ENCODE data around the gene METRN.

METRN gene

GRCh38 chr16:677316-678190, 37.4 kb upstream of the METRN start:
- no peak for DNase-seq (ENCODE audit: low spot score)

DNA sequence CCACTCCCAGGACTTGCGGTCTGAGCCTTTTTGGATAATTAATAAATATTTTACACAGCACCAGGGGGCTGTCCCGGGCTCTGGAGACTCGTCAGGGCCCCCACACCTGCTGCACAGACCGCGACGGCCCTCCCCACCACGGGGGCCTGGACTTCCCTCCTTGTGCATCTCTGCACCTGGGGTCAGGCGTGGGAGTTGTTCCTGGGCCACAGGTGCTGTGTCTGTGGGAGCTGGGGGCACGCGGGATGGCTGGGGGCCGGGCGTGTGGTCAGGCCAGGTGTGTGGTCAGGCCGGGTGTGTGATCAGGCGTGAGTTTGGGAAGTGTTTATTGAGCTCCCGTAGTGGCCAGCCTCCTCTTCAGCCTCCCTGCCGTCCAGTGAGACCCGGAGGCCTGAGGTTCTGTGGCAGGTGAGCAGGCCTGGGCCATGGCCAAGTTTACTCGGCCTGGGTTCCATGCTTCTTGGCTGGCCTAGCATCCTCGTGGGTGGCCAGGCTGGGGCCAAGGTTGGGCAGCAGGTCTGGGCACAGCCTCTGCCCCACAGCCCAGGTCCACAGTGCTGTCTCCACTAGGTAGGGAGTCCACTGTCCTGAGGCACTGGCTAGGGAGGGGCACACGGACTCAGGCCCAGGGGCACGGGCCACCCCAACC, 36.6 kb upstream of the METRN start:
- DNase-seq (ENCODE audit: low spot score): no peak

DNA sequence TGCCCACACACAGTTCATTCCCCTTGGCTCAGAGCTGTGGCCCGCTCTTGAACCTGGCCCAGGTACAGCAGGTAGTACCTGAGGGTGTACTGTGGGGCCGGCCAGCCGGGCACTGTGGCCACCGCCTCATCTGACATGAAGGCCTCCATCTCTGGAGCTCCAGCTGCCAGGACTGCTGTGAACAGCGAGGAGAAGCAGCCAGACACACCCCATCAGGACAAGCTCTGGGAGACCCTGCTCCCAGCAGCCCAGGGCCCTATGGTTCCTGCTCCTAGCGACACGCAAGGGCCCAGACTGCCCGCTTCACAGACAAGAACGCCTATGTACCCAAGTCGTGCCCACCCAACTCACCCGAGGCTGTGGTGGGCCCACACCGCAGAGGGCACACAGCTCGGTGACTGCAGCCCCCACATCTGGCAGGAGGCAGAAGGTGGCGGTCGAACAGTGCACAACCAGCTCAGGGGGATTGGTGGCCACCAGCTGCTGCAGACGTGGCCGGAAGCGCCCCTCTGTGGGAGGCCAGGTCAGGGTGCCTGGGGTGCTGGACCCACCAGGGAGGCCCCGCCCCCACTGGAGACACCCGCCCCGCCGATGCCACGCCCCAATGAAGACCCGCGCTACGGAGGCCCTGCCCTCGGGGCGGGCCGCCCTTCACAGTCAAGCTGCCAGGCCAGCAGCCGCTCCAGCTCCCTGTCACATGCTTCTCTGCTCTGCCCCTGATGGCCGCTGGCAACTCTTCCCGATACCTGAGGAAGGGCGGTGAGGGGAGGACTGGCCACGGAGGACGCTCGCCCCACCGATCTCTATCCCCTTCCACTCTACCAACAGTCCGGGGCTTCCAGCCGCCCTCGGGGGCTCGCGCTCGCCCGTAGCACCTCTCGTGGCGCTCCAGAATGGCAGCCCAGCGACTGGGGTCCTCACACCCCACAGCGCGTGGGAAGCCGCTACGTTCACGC, 35.8 kb upstream of the METRN start:
- DNase-seq (ENCODE audit: low spot score): peak; percentile 51

DNA sequence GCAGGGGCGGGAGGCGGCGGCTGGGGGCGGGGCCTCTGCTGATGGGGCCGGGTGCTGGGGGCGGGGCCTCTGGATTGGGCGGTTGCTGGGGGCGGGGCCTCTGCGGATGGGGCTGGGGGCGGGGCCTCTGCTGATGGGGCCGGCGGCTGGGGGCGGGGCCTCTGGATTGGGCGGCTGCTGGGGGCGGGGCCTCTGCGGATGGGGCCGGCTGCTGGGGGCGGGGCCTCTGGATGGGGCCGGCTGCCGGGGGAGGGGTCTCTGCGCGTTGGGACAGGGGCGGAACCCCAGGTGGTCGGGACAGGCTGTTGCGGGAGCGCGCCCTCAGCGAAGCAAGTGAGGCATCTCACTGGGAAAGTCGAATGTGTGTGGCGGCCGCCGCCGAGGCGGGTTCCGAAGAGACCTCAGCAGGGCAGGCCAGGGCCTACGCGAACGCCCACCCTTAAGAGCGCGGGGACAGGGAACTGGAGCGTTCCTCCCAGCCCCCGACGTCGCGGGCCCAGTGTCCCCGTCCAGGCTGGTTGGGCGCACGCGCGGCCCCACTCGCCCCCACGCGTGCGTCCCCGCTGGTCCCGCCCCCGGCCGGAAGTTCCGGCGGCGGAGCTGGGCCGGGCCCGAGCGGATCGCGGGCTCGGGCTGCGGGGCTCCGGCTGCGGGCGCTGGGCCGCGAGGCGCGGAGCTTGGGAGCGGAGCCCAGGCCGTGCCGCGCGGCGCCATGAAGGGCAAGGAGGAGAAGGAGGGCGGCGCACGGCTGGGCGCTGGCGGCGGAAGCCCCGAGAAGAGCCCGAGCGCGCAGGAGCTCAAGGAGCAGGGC, 34.9 kb upstream of the METRN start, which contains the start of gene STUB1:
TSS of gene STUB1 (plus strand) at position 597 of the 811 bp plus-strand sequence. CDS start at position 713, 116 bp downstream.
- peak; percentile 88 for DNase-seq (ENCODE audit: low spot score)

GRCh38 chr16:680625-680945, 34.3 kb upstream of the METRN start:
- no peak for DNase-seq (ENCODE audit: low spot score)

DNA sequence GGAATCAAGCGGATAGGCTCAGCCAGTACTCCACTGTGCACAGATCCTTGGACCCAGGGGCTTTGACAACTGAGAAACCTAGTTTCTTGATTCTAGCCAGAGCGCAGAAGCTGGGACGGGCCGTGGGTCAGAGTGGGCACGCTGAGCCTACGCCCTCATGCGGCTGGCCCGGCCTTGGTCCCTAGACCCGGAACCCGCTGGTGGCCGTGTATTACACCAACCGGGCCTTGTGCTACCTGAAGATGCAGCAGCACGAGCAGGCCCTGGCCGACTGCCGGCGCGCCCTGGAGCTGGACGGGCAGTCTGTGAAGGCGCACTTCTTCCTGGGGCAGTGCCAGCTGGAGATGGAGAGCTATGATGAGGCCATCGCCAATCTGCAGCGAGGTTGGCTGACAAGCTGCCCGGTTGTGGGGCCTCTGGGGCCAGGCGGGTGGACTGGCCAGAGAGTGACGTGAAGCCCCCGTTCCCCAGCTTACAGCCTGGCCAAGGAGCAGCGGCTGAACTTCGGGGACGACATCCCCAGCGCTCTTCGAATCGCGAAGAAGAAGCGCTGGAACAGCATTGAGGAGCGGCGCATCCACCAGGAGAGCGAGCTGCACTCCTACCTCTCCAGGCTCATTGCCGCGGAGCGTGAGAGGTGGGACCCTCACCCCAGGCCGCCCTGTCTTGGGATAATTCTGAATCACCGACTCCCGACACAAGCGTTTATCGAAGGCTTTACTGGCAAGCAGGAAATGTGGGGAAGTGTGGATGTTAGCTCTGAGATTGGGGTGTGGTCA, 33.8 kb upstream of the METRN start:
- peak; percentile 32 for DNase-seq (ENCODE audit: low spot score)

DNA sequence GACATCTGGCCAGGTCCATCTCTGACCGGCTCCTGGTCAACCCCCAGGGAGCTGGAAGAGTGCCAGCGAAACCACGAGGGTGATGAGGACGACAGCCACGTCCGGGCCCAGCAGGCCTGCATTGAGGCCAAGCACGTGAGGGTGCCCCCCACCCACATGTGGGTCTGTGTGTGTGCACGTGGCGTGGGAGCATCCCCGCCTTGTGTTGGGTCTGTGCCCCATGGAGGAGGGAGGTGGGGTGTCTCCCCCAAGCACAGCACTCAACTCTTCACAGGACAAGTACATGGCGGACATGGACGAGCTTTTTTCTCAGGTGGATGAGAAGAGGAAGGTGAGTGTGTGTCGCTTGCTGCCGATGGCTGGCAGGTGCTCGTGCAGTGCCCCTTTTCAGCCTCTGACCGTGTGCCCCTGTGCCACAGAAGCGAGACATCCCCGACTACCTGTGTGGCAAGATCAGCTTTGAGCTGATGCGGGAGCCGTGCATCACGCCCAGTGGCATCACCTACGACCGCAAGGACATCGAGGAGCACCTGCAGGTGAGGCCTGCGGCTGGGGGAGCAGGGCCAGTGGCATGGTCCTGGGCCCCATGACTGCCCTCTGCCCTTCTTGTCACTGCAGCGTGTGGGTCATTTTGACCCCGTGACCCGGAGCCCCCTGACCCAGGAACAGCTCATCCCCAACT, 33.0 kb upstream of the METRN start:
- DNase-seq (ENCODE audit: low spot score): no peak

DNA sequence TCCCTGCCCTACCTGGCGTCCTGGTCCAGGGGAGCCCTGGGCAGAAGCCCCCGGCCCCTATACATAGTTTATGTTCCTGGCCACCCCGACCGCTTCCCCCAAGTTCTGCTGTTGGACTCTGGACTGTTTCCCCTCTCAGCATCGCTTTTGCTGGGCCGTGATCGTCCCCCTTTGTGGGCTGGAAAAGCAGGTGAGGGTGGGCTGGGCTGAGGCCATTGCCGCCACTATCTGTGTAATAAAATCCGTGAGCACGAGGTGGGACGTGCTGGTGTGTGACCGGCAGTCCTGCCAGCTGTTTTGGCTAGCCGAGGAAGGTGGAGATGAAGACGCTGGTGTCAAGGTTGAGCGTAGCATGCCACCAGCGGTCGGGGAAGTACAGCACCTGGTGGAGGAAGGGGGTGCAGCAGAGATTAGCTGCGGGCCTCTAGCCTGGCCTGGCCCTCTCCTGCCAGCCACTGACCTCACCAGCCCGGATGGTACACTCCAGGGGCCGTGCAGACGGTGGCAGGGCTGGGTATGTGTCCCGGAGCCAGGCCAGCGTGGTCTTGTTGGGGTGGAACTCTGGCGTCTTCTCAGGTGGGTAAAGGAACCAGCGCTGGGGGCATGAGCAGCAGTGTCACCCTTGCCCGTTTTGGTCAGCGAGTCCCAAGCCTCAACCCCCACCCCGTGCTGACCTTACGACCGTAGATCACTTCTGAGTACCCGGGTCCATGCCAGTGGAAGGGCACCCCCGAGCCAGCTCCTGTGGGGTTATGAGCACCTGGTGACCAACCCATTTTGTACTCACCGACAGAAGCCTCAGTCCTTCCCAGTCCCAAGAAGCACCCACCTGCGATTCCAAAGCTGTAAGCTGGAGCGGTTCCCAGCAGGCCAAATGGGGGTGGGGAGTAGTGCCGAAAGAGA, 32.2 kb upstream of the METRN start:
- no peak for DNase-seq (ENCODE audit: low spot score)

GRCh38 chr16:683396-684070, 31.4 kb upstream of the METRN start:
- no peak for DNase-seq (ENCODE audit: low spot score)

- DNase-seq (ENCODE audit: low spot score): peak; percentile 97
Observed at GRCh38 chr16:684071-684794, 30.7 kb upstream of the METRN start, which contains the start of gene JMJD8. TSS of gene JMJD8 (minus strand) at chr16:684334. CDS start at chr16:684319, 15 bp downstream.

DNA sequence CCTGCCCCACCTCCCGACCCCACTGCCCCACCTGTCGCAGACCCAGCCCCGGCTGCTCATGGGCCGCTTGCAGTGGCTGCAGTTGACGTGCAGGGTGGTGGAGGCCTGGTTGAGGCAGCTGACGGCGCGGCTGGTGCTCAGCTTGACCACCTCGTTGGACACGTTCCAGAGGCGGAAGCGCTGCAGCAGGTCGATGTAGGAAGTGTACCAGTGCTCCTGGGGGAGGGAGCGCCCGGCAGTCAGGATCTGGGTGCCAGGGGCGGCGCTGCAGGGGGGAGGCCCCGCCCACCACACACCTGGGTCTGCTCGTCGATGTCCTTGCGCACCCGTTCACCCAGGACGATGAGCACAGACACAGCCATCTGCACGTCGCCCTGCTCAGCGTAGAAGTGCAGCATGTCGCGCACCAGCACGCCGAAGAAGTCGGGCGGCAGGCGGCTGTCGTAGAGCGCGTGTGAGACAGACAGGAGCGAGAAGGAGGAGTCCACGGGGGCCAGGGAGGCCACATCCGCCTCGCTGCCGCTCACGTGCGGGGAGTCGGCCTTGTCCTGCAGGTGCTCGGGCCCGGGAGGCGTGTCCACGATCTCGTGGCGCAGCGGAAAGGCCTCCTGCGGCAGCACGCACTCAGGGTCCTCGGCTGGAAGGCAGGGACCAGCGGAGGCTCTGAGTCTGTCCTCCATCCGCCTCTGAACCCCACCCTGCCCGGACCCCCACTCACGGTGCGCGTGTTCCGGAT, 29.8 kb upstream of the METRN start:
- no peak for DNase-seq (ENCODE audit: low spot score)

- DNase-seq (ENCODE audit: low spot score): peak; percentile 59
Observed at GRCh38 chr16:685967-686366, 29.0 kb upstream of the METRN start.

DNA sequence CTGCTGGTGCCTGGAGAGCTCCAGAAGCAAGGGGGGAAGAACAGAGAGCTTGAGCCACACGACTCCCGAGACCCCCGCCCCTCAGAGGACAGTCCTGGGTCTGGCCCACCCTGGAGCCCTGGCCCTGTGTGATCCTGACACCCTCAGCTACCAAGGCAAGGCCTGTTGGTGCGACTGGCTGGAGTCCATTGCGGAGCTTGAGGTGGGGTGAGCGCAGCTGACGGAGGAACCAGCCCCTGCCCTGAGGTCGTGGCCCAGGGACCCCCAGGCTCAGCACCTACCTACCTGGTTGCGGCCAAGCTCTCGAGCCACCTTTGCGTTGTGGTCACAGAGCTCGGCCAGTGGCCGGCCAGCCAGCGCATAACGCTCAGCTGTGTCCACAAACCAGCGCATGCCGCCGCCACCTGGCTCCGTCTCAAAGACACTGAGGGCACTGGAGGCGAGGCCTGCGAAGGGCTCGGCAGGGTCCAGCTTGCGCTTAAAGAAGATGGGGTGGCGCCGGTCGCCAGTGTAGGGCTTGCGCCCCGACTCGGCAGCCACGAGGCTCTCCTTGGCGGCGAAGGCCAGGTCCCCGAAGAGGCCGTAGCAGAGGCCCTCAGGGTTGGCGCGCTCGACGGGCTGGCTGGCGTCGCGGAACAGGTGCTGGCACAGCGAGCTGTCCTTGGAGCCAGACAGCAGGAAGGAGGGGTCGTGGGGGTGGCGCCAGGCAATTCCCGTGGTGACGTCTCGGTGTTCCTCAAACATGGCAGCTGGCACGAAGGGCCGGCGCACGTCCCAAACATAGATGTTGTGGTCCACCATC, 28.3 kb upstream of the METRN start:
- no peak for DNase-seq (ENCODE audit: low spot score)

- DNase-seq (ENCODE audit: low spot score): no peak
Observed at GRCh38 chr16:687499-687898, 27.4 kb upstream of the METRN start.

DNA sequence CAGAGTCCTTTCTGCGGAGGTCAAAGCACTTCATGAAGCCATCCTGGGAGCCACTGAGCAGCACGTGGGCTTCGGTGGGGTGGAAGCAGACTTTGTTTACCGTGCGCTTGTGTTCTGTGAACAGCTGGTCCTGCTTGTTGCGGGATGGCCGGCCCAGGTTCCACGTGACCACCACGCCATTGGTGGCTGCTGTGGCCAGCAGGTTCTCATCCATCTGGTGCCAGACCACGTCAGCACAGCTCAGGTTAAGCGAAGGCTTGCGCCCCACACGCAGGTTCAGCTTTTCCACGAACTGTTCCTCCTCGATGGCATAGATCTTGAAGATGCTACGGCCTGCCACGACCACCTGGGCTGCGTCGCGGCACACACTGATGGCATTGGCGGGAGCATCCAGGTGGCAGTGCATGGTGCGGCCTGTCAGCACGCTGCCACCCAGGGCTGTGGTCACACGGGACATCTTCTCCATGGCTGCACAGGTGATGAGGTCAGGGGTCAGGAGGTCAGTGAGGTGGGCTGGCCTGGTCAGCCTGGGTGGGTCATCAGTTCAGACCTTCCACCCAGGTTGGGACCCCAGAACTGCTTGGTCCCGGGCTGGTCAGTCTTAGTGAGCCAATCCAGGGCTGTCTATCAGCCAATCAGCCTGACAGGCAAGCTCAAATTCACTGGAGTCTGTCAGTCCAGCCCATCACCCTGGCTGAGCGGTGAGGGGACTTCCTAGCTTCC, 25.6 kb upstream of the METRN start:
- no peak for DNase-seq (ENCODE audit: low spot score)
